ENCODE measurements around the gene CRIP1.

CRIP1 gene

DNA sequence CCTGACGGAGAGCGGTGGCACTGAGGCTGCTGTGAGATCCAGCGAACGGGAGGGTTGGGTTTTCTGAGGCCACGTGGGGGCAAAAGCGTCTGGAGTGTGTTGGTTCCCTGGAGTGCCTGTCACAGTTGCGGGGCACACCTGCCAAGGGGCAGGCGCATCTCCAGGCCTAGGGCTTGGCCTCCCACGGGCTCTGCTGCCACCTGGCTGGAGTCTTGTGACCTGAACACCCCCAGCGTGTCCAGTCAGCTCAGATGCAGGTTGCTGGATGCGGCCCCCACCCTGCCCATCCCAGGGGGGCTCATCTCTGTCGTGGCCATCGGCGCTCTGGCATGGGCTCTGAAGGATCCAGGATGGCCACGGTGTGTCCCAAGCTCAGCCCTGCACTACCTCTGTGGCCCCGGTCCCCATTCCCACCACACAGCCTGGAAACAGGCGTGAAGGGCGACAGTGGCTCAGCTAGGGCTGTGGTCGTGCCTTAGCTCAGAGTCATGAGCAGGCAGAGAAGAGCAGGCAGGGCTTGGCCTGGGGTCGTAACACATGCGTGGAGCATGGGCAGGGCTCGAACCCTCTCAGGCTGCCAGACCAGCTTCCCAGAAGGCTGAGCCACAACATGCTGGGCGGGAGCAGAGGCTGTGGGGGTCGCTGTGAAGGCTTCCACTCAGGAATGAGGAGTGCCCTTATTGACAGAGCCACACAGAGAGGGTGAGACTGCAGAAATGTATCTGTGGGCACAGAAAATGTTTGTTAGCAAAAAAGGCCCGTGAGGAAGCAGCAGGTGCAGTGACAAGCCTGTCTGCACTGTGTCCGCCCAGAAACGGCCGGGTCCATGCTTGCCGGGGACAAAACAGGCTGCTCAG is 35.6 kb upstream of the CRIP1 start:
- DNase-seq (ENCODE audit: low read depth in 3 of 3): no peak

- no peak for DNase-seq (ENCODE audit: low read depth in 3 of 3)
Observed at GRCh38 chr14:105452963-105453362, 33.7 kb upstream of the CRIP1 start.

- DNase-seq (ENCODE audit: low read depth in 3 of 3): no peak
Observed at GRCh38 chr14:105453847-105454246, 32.8 kb upstream of the CRIP1 start.

GRCh38 chr14:105455086-105455640 is 31.5 kb upstream of the CRIP1 start:
- DNase-seq (ENCODE audit: low read depth in 3 of 3): no peak

DNA sequence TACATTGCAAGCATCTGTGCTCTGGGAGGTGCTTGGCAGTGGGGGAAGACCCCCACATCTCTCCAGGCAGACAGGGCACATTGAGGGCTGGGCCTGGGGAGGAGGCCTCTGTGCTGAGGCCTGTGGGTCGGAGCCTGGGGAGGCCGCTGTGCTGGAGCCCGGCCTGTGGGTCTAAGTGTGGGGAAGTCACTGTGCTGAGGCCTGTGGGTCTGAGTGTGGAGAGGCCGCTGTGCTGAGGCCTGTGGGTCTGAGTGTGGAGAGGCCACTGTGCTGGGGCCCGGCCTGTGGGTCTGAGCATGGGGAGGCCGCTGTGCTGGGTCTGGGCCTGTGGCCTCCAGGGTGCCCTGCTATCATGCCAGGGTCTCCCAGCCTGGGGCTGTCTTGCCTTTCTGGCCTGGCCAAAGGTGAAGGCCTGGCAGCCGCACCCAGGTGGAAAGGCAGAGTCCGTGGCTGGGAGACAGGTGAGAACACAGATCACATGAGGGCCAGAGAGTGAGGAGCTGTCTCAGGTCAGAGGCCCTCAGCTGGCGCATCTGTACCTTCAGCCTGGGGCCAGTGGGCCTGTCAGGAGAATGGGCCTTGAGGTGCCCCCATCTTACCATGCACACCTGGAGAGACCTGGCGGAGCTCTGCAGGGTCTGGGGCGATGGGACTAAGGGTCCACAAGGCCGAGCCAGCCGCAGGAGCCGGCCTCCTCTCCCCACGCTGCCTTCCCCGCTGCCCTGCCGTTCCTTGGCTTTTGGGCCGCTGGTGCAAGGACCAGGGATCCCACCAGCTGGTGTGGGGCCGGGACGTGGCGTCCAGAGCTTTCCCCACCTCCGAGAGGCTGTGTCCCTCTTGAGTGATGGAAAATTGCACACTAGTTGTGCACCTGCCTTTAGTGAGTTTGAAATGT is 30.7 kb upstream of the CRIP1 start:
- no peak for DNase-seq (ENCODE audit: low read depth in 3 of 3)

- no peak for DNase-seq (ENCODE audit: low read depth in 3 of 3)
Observed at GRCh38 chr14:105456736-105457617, 29.7 kb upstream of the CRIP1 start.

- DNase-seq (ENCODE audit: low read depth in 3 of 3): no peak
Observed at GRCh38 chr14:105458010-105458409, 28.7 kb upstream of the CRIP1 start.

DNA sequence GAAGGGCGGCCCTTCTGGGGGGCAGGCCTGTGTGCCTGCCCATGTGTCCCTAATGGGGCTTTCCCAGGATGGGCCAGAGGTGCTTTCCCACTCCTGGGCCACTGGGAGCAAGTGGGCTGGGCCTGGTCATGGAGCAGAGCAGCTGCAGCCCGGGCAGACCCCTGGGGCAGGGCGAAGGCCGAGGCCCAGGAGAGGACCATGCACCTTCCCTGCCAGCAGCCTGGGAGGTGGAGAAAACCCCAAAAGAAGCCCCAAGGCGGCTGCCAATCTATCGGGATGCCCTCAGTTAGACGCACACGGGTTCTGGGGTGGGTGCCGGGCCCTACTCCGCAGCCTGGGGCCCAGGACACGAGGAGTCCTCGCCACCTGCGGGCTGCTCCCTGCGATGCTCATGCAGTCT is 28.1 kb upstream of the CRIP1 start:
- no peak for DNase-seq (ENCODE audit: low read depth in 3 of 3)

GRCh38 chr14:105460116-105460515 is 26.6 kb upstream of the CRIP1 start:
- no peak for DNase-seq (ENCODE audit: low read depth in 3 of 3)

- no peak for DNase-seq (ENCODE audit: low read depth in 3 of 3)
Observed at GRCh38 chr14:105460616-105461015, 26.1 kb upstream of the CRIP1 start.

DNA sequence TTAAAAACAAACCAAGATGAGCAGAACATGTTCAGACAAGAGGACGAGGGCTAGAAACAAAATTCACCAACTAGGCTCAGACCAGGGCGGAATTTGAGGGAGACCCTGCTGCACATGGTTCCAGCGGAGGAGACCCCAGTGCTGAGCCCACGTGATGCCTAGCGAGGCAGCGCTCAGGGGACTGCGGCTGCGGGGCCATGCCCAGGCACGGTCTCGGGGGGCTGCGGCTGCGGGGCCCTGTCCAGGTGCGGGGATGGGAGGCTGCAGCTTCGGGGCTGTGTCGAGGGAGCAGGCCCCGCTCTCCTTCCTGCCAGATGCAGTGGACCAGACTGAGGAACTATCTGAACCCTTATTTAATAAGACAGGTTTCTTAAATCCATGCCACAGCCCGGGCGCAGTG is 24.8 kb upstream of the CRIP1 start:
- no peak for DNase-seq (ENCODE audit: low read depth in 3 of 3)

DNA sequence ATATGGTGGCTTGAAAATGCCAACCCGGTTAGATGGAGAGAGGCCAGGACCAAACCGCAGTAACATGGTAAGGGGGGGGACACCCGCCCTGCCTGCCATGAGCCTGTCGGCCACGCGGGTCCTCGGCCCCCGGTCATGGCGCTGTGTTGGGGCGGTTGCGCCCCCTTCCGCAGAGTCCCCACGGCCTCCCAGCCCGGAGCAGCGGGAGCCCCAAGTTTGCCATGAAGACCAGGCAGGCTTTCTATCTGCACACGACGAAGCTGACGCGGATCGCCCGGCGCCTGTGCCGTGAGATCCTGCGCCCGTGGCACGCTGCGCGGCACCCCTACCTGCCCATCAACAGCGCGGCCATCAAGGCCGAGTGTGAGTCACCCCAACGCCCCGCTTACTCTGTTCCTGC is 22.2 kb upstream of the CRIP1 start:
- no peak for DNase-seq (ENCODE audit: low read depth in 3 of 3)

- no peak for DNase-seq (ENCODE audit: low read depth in 3 of 3)
Observed at GRCh38 chr14:105465209-105466031, 21.3 kb upstream of the CRIP1 start.

- DNase-seq (ENCODE audit: low read depth in 3 of 3): no peak
Observed at GRCh38 chr14:105466531-105467248, 20.0 kb upstream of the CRIP1 start.

DNA sequence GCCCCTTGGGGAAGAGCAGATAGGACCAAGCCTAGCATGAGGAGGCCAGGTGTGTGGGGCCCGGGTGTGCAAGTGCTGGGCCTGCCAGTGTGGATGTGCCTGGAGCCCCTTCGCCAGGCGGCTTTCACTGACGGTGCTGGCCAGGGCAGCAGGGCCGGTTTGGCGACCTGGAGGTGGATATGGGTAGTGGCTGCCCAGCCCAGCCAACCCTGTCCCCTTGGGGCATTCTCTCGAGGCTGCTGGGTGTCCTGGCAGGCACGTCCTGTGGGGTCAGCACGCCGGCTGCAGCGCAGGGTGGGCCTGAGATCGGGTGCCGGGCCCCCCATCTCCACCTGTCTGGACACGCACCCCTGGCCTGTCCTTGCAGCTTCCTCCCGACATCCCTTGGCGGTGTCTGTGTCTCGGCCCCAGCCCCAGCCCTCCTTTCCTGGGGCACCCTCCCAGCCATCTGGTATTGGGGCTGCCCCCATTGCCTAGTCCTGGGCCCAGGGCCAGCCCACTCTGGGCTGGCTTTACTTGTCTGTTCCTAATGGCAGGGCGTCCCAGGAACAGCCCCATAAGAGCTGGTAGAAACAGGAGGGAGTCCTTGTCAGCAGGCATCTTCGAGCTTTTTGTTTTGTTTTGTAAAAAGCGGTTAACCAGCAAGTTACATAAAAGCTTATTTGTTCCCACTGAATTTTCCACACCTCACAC is 19.3 kb upstream of the CRIP1 start:
- no peak for DNase-seq (ENCODE audit: low read depth in 3 of 3)

DNA sequence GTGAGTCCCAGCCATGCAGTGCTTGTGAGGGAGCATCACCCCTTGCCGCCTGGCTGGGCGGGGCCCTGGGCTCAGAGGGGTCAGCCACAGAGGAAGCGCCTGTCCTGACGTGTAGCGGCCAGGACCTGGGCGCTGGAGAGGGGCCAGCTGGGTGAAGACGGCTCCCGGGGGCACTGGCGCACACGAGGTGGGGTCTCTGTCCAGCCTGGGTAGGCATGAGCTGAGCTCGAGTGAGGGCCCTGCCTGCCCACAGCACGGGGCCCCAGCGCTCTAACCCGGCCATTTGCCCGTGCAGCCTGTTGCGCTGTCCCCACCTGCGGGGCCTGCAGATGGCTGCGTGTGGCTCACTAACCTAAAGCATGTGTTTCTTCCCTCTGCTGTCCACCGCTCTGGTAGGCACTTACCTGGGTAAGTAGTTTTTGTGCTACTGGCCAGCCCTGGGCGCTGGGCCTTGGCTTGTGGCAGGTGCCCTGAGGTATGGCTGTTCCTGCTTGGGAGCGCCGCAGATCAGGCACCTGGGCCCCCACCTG is 18.7 kb upstream of the CRIP1 start:
- no peak for DNase-seq (ENCODE audit: low read depth in 3 of 3)

DNA sequence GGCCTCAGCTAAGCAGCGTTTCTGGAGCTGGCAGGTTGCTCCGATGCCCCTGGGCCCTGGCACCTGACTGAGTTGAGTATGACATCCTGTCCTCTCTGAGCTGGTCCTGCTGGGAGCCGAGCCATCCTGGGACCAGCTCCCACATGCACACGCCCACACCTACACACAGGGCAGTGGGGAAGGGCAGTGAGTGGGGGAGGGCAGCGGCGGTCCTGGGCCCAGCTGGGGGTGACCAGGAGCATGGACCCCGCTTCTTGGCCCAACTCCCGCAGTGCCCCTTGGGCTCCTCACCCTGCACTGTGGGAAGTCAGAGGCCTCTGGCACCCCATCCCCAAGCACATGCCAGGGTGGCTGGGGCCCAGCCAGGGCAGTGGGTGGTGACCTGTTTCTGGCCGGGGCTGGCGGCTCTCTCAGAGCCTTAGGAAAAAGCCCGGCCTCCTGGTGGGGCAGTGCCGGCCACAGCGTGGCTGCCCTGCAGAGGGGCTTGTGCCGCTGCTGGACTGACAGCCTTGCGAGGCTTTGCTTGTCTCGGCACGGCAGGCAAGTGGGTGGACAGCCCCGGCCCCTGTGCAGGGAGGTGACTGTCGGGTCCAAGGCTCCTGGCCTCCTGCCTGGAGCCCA is 18.0 kb upstream of the CRIP1 start:
- no peak for DNase-seq (ENCODE audit: low read depth in 3 of 3)

- DNase-seq (ENCODE audit: low read depth in 3 of 3): no peak
Observed at GRCh38 chr14:105469456-105470349, 17.0 kb upstream of the CRIP1 start.
